SK-N-SH (cell line): ENCODE results near the gene HLA-DMA. TPM values are rescaled to one million over a fixed set of nuclear protein-coding genes. Genes with fewer than 3 reads are reported as not detected.

Experiments used
- CTCF ChIA-PET: fragments of 300-600, 350-600 bp; formaldehyde crosslinking; extraction: SDS; loops from one replicate; lab custom pipeline; 2021; lab: Yijun Ruan, JAX
- POLR2A ChIA-PET: fragments of 350-600 bp; sonication (Branson Sonifier 250); formaldehyde crosslinking; extraction: SDS; loops from one replicate; lab custom pipeline; 2020; ENCODE audit warnings: antibody characterized with exemption, inconsistent platforms; lab: Yijun Ruan, JAX
- DNase-seq: peaks from one replicate; pipeline ENCODE4 v3.0.0; 2012
- H2AFZ ChIP-seq: fragments of 200-600 bp; sonication (generic); 2 replicates; pipeline ENCODE4 v1.8.1; 2016; ENCODE audit warnings: antibody characterized with exemption, mild to moderate bottlenecking, low read depth
- H3F3A ChIP-seq: fragments of 200-600 bp; sonication (generic); replicated peaks from 2 replicates; pipeline ENCODE3; 2016; ENCODE audit warnings: antibody characterized with exemption, mild to moderate bottlenecking; ENCODE audit not compliant: insufficient read depth
- H3K27ac ChIP-seq, 2 experiments: fragments of 200-500 bp in 1 of 2; fragments of 200-600 bp in 1 of 2; sonication (Bioruptor generic) in 1 of 2; sonication (generic), shearing (Covaris generic) in 1 of 2; 2 replicates each; pipeline versions ENCODE4 v1.5.1 to v1.6.1; 2014 to 2016; ENCODE audit warnings: low read depth in 2 of 2, inconsistent platforms in 1 of 2, low read length in 1 of 2, mild to moderate bottlenecking in 1 of 2, mixed read lengths in 1 of 2
- H3K27me3 ChIP-seq: fragments of 200-600 bp; sonication (generic), shearing (Covaris generic); 2 replicates; pipeline ENCODE4 v1.6.1; 2016; ENCODE audit warnings: mixed run types; ENCODE audit not compliant: insufficient read depth
- H3K36me3 ChIP-seq, 2 experiments: fragments of 200-500 bp in 1 of 2; fragments of 200-600 bp in 1 of 2; sonication (Bioruptor generic) in 1 of 2; sonication (generic) in 1 of 2; replicated peaks in 1 of 2; 2 replicates each; pipeline versions ENCODE3 to v1.5.1; 2014 to 2016; ENCODE audit warnings: low read length in 1 of 2, mild to moderate bottlenecking in 1 of 2; ENCODE audit not compliant: insufficient read depth in 2 of 2, control insufficient read depth in 1 of 2
- H3K4me1 ChIP-seq, 2 experiments: fragments of 200-500 bp in 1 of 2; fragments of 200-600 bp in 1 of 2; sonication (Bioruptor generic) in 1 of 2; sonication (generic), shearing (Covaris generic) in 1 of 2; 2 replicates each; pipeline versions ENCODE4 v1.5.1 to v1.6.1; 2014 to 2016; ENCODE audit warnings: low read depth in 1 of 2, low read length in 1 of 2, mixed run types in 1 of 2; ENCODE audit not compliant: insufficient read depth in 2 of 2, control insufficient read depth in 1 of 2
- H3K4me2 ChIP-seq: fragments of 200-600 bp; sonication (generic), shearing (Covaris generic); 2 replicates; pipeline ENCODE4 v1.6.1; 2017; ENCODE audit warnings: mixed run types
- H3K4me3 ChIP-seq, 2 experiments: fragments of 200-500 bp in 1 of 2; fragments of 200-600 bp in 1 of 2; sonication (Bioruptor generic) in 1 of 2; sonication (generic), shearing (Covaris generic) in 1 of 2; 2 replicates each; pipeline versions ENCODE4 v1.5.1 to v1.8.1; 2014 to 2016; ENCODE audit warnings: low read depth in 2 of 2, inconsistent platforms in 1 of 2, low read length in 1 of 2, mild to moderate bottlenecking in 1 of 2, mixed read lengths in 1 of 2, moderate library complexity in 1 of 2
- H3K79me2 ChIP-seq: fragments of 200-600 bp; sonication (generic); 2 replicates; pipeline ENCODE4 v1.8.1; 2017; ENCODE audit warnings: mild to moderate bottlenecking; ENCODE audit not compliant: insufficient read depth
- H3K9ac ChIP-seq: fragments of 200-600 bp; sonication (generic); 2 replicates; pipeline ENCODE4 v1.6.1; 2017; ENCODE audit warnings: mixed run types
- H3K9me2 ChIP-seq: fragments of 200-600 bp; sonication (generic); 2 replicates; pipeline ENCODE4 v1.6.1; 2017; ENCODE audit warnings: mixed run types
- H3K9me3 ChIP-seq: fragments of 200-600 bp; sonication (generic); 2 replicates; pipeline ENCODE4 v1.6.1; 2017; ENCODE audit warnings: mixed run types, mild to moderate bottlenecking, moderate library complexity
- H4K20me1 ChIP-seq: fragments of 200-600 bp; sonication (generic); 2 replicates; pipeline ENCODE4 v1.6.1; 2017; ENCODE audit warnings: mild to moderate bottlenecking, mixed run types; ENCODE audit not compliant: insufficient read depth
- CHD2 ChIP-seq: fragments of 150-350 bp; IDR thresholded peaks from 2 replicates; pipeline ENCODE4 v1.6.1; 2018; ENCODE audit warnings: low read length; ENCODE audit not compliant: partially characterized antibody
- FOSL2 ChIP-seq: IDR thresholded peaks from 2 replicates; pipeline ENCODE4 v1.4.0; 2012; ENCODE audit warnings: low read depth, mild to moderate bottlenecking, moderate library complexity, borderline replicate concordance
- FOXM1 ChIP-seq: IDR thresholded peaks from 2 replicates; pipeline ENCODE4 v1.4.0; 2012; ENCODE audit warnings: low read depth, mild to moderate bottlenecking
- GABPA ChIP-seq: IDR thresholded peaks from 2 replicates; pipeline ENCODE4 v1.4.0; 2012; ENCODE audit warnings: low read depth, mild to moderate bottlenecking
- NRF1 ChIP-seq: IDR thresholded peaks from 2 replicates; pipeline ENCODE4 v1.6.1; 2012; ENCODE audit warnings: low read depth, mild to moderate bottlenecking, low read length
- POLR2AphosphoS5 ChIP-seq: IDR thresholded peaks from 2 replicates; pipeline ENCODE4 v1.6.1; 2012; ENCODE audit warnings: low read depth, low read length
- RCOR1 ChIP-seq: fragments of 150-350 bp; IDR thresholded peaks from 2 replicates; pipeline ENCODE4 v1.6.1; 2017; ENCODE audit warnings: antibody characterized with exemption, low read length
- RFX5 ChIP-seq: IDR thresholded peaks from 2 replicates; pipeline ENCODE4 v1.6.1; 2012; ENCODE audit warnings: mild to moderate bottlenecking, improper control_type of control experiment, low read length
- RXRA ChIP-seq: IDR thresholded peaks from 2 replicates; pipeline ENCODE4 v1.4.0; 2012; ENCODE audit warnings: low read depth, mild to moderate bottlenecking, borderline replicate concordance
- SIN3A ChIP-seq: IDR thresholded peaks from 2 replicates; pipeline ENCODE4 v1.6.1; 2012; ENCODE audit warnings: low read depth, mild to moderate bottlenecking, low read length, moderate library complexity, borderline replicate concordance
- TCF12 ChIP-seq: IDR thresholded peaks from 2 replicates; pipeline ENCODE4 v1.4.0; 2012
- TEAD4 ChIP-seq: IDR thresholded peaks from 2 replicates; pipeline ENCODE4 v1.4.0; 2012; ENCODE audit warnings: mild to moderate bottlenecking, borderline replicate concordance; ENCODE audit not compliant: insufficient read depth
- WGBS: methylation state at CpG from one replicate; pipeline ENCODE4 v1.1.6; 2017; ENCODE audit warnings: low lambda C conversion rate; 5-methylcytosine and 5-hydroxymethylcytosine counted together
- polyA plus RNA-seq, 3 experiments: library from polyadenylated mRNA; depleted of rRNA; stranded (reverse); fragments of >200 nt; gene quantifications; 2 replicates each; pipeline ENCODE4 v1.2.3, GENCODE V29; 2012
- TF ChIP-seq, protein P1 (sequence below): IDR thresholded peaks from 2 replicates; pipeline ENCODE4 v1.4.0; 2012; ENCODE audit warnings: low read depth, borderline replicate concordance
- TF ChIP-seq, protein P2 (sequence below): fragments of 150-350 bp; IDR thresholded peaks from 2 replicates; pipeline ENCODE4 v1.6.1; 2017; ENCODE audit warnings: antibody characterized with exemption, low read length, low read depth, borderline replicate concordance
- TF ChIP-seq, protein P3 (sequence below): IDR thresholded peaks from 2 replicates; pipeline ENCODE4 v1.6.1; 2012; ENCODE audit warnings: mild to moderate bottlenecking, low read depth, low read length, moderate library complexity
- TF ChIP-seq, protein P4 (sequence below): fragments of 150-350 bp; IDR thresholded peaks from 2 replicates; pipeline ENCODE4 v1.6.1; 2016; ENCODE audit warnings: mild to moderate bottlenecking, low read depth, low read length

The HLA-DMA gene
- polyA plus RNA-seq, 1 of the 3 experiments (the other 2 are of a cell fraction): 1.2 TPM

DNA sequence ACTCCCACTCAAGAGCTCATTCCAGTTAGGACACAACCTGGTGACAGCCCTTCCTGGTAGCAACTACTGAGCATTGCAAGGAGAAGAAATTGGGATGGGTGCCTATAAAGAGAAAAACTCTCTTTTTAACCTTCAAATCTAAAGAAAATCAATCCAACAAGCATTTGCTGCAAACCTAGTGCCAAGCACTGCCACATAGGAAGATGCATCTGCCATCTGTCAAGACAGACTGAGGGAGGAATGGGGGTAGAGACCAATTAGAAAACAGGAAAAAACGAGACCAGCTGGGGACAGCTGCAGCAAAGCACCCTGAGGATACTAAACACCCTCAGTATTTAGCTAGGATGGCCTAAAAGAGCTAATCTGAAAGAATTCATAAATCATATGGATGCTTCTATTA, 39.9 kb downstream of the HLA-DMA start:
- CTCF ChIA-PET: interaction anchor here (0.7 to 3.6 kb wide), 6 partner anchors 13 to 72 kb away, joined by 3 to 30 read pairs (median 7); no protein-coding TSS in a partner anchor
- Histone ChIP-seq H3K9me3 (no peaks in the 10 kb centered on the region), H3K27me3 (no peaks in the 10 kb centered on the region; the same call in 1 of the 2 replicates), H3K4me2 (no peak overlapping the region), H3K27ac (no peak overlapping the region), H3K4me3 (no peak overlapping the region), H3K9ac (no peak overlapping the region), H3K36me3 (no peaks in the 10 kb centered on the region), H3K4me1 (no peaks in the 10 kb centered on the region), H2AFZ (no peak overlapping the region), H4K20me1 (no peaks in the 10 kb centered on the region), H3F3A (peaks cover 3% of the 10 kb centered on the region), H3K9me2 (no peaks in the 10 kb centered on the region), H3K79me2 (no peaks in the 10 kb centered on the region)
- POLR2A ChIA-PET: no interaction called here
- WGBS: 4% methylated on average over 1 of the region's 1 CpG
- DNase-seq: no peak
- TF ChIP-seq, protein P1, sequence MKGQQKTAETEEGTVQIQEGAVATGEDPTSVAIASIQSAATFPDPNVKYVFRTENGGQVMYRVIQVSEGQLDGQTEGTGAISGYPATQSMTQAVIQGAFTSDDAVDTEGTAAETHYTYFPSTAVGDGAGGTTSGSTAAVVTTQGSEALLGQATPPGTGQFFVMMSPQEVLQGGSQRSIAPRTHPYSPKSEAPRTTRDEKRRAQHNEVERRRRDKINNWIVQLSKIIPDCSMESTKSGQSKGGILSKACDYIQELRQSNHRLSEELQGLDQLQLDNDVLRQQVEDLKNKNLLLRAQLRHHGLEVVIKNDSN: no peak
- no peak for TF ChIP-seq POLR2AphosphoS5
- TF ChIP-seq NRF1: no peak
- TF ChIP-seq SIN3A: no peak
- TF ChIP-seq RXRA: no peak
- TF ChIP-seq CHD2: no peak
- TF ChIP-seq FOSL2: no peak
- TF ChIP-seq, protein P2, sequence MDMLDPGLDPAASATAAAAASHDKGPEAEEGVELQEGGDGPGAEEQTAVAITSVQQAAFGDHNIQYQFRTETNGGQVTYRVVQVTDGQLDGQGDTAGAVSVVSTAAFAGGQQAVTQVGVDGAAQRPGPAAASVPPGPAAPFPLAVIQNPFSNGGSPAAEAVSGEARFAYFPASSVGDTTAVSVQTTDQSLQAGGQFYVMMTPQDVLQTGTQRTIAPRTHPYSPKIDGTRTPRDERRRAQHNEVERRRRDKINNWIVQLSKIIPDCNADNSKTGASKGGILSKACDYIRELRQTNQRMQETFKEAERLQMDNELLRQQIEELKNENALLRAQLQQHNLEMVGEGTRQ: no peak
- no peak for TF ChIP-seq TEAD4
- no peak for TF ChIP-seq TCF12
- no peak for TF ChIP-seq GABPA
- no peak for TF ChIP-seq FOXM1
- no peak for TF ChIP-seq RFX5
- TF ChIP-seq RCOR1: no peak
- TF ChIP-seq, protein P3, sequence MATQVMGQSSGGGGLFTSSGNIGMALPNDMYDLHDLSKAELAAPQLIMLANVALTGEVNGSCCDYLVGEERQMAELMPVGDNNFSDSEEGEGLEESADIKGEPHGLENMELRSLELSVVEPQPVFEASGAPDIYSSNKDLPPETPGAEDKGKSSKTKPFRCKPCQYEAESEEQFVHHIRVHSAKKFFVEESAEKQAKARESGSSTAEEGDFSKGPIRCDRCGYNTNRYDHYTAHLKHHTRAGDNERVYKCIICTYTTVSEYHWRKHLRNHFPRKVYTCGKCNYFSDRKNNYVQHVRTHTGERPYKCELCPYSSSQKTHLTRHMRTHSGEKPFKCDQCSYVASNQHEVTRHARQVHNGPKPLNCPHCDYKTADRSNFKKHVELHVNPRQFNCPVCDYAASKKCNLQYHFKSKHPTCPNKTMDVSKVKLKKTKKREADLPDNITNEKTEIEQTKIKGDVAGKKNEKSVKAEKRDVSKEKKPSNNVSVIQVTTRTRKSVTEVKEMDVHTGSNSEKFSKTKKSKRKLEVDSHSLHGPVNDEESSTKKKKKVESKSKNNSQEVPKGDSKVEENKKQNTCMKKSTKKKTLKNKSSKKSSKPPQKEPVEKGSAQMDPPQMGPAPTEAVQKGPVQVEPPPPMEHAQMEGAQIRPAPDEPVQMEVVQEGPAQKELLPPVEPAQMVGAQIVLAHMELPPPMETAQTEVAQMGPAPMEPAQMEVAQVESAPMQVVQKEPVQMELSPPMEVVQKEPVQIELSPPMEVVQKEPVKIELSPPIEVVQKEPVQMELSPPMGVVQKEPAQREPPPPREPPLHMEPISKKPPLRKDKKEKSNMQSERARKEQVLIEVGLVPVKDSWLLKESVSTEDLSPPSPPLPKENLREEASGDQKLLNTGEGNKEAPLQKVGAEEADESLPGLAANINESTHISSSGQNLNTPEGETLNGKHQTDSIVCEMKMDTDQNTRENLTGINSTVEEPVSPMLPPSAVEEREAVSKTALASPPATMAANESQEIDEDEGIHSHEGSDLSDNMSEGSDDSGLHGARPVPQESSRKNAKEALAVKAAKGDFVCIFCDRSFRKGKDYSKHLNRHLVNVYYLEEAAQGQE: no peak
- TF ChIP-seq, protein P4, sequence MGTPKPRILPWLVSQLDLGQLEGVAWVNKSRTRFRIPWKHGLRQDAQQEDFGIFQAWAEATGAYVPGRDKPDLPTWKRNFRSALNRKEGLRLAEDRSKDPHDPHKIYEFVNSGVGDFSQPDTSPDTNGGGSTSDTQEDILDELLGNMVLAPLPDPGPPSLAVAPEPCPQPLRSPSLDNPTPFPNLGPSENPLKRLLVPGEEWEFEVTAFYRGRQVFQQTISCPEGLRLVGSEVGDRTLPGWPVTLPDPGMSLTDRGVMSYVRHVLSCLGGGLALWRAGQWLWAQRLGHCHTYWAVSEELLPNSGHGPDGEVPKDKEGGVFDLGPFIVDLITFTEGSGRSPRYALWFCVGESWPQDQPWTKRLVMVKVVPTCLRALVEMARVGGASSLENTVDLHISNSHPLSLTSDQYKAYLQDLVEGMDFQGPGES: no peak
